SU-DHL-6 (cell line): Measurements from ENCODE around the gene CPA4.

ENCODE experiments used
- H2AFZ ChIP-seq: fragments of 200-600 bp; sonication (generic); 2 replicates; pipeline ENCODE4 v1.6.1; 2014; ENCODE audit warnings: low read depth, mild to moderate bottlenecking, moderate library complexity, mixed read lengths, antibody characterized with exemption, low read length; ENCODE audit not compliant: severe bottlenecking
- H3F3A ChIP-seq: fragments of 200-600 bp; shearing (Covaris generic); 2 replicates; pipeline ENCODE4 v1.6.0; 2016; ENCODE audit warnings: antibody characterized with exemption, mild to moderate bottlenecking; ENCODE audit not compliant: insufficient read depth
- H3K27ac ChIP-seq: fragments of 200-600 bp; sonication (generic); 2 replicates; pipeline ENCODE4 v1.5.1; 2016; ENCODE audit warnings: low read depth, mild to moderate bottlenecking, low read length, moderate library complexity, mixed read lengths
- H3K27me3 ChIP-seq: fragments of 200-600 bp; sonication (generic), shearing (Covaris generic); 2 replicates; pipeline ENCODE4 v1.6.0; 2014; ENCODE audit warnings: mild to moderate bottlenecking, low read length
- H3K36me3 ChIP-seq: fragments of 200-600 bp; sonication (generic); 2 replicates; pipeline ENCODE4 v1.6.1; 2014; ENCODE audit warnings: mild to moderate bottlenecking, low read length, mixed read lengths
- H3K4me2 ChIP-seq: fragments of 300-600, 200-600 bp; shearing (Covaris generic), sonication (generic); 2 replicates; pipeline ENCODE4 v1.6.0; 2014; ENCODE audit warnings: low read length, low read depth, mild to moderate bottlenecking; ENCODE audit not compliant: poor library complexity, severe bottlenecking
- H3K4me3 ChIP-seq: fragments of 200-600 bp; sonication (generic); 2 replicates; pipeline ENCODE4 v1.5.1; 2014; ENCODE audit warnings: antibody characterized with exemption, low read length, mild to moderate bottlenecking, mixed read lengths; ENCODE audit not compliant: insufficient read depth, poor library complexity, severe bottlenecking
- H3K79me2 ChIP-seq: fragments of 200-600 bp; sonication (generic); 2 replicates; pipeline ENCODE4 v1.6.1; 2014; ENCODE audit warnings: mild to moderate bottlenecking, low read length, moderate library complexity; ENCODE audit not compliant: insufficient read depth
- H3K9ac ChIP-seq: fragments of 200-600 bp; sonication (generic); 2 replicates; pipeline ENCODE4 v1.7.0; 2014; ENCODE audit warnings: mild to moderate bottlenecking, low read length
- H3K9me2 ChIP-seq: fragments of 200-600 bp; sonication (generic); replicated peaks from 2 replicates; pipeline ENCODE4 v1.6.1; 2014; ENCODE audit warnings: low read length; ENCODE audit not compliant: insufficient read depth
- H3K9me3 ChIP-seq: fragments of 200-600 bp; sonication (generic); 2 replicates; pipeline ENCODE4 v1.6.1; 2014; ENCODE audit warnings: low read length, mixed read lengths; ENCODE audit not compliant: insufficient read depth
- H4K20me1 ChIP-seq: fragments of 200-600 bp; sonication (generic); 2 replicates; pipeline ENCODE4 v1.6.1; 2014; ENCODE audit warnings: low read depth, mild to moderate bottlenecking, antibody characterized with exemption, low read length, moderate library complexity, mixed read lengths
- EZH2phosphoT487 ChIP-seq: fragments of 200-600 bp; sonication (generic), shearing (Covaris generic); conservative IDR thresholded peaks from 2 replicates; pipeline ENCODE4 v1.6.1; 2018; ENCODE audit warnings: mild to moderate bottlenecking, antibody characterized with exemption, low read length, moderate library complexity, mixed read lengths
- TF ChIP-seq, protein P1 (sequence below): fragments of 200-600 bp; sonication (generic); IDR thresholded peaks from one replicate; pipeline ENCODE4 v1.5.1; 2017; ENCODE audit warnings: antibody characterized with exemption, mild to moderate bottlenecking, low read length, moderate library complexity; ENCODE audit not compliant: insufficient read depth, poor library complexity, severe bottlenecking

Gene CPA4

DNA sequence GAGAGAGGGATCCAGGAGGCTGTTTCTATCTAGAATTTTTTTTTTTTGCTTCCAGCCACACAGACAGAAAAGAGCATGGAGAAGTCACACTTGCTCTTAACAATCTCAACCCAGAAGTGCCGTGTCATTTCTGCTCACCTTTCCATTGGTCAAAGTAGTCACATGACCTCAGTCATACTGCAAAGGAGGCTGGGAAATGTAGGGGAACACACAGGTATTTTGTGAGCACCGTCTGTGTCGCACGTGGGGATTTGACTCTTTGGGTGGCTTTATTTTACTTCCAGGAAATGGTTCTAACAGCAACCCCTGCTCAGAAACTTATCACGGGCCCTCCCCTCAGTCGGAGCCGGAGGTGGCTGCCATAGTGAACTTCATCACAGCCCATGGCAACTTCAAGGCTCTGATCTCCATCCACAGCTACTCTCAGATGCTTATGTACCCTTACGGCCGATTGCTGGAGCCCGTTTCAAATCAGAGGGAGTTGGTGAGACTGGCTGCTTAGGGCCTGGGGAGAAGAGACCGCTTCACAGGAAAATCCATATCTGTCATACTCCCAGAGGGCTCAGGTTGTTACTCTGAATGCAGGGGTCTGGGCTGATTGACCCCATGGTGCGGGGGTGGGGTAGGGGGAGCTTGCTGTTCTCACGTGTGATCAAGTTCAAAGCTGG is 74.3 kb downstream of the CPA4 start:
- Histone ChIP-seq H3K79me2 (no peaks in the 10 kb centered on the region), H4K20me1 (no peaks in the 10 kb centered on the region), H3K27me3 (no peaks in the 10 kb centered on the region), H3K9me2 (no peaks in the 10 kb centered on the region), H2AFZ (no peak overlapping the region), H3K9me3 (no peaks in the 10 kb centered on the region), H3K9ac (no peak overlapping the region), H3K27ac (no peak overlapping the region), H3K36me3 (no peaks in the 10 kb centered on the region), H3F3A (no peaks in the 10 kb centered on the region), H3K4me2 (no peak overlapping the region), H3K4me3 (no peak overlapping the region)
- TF ChIP-seq, protein P1, sequence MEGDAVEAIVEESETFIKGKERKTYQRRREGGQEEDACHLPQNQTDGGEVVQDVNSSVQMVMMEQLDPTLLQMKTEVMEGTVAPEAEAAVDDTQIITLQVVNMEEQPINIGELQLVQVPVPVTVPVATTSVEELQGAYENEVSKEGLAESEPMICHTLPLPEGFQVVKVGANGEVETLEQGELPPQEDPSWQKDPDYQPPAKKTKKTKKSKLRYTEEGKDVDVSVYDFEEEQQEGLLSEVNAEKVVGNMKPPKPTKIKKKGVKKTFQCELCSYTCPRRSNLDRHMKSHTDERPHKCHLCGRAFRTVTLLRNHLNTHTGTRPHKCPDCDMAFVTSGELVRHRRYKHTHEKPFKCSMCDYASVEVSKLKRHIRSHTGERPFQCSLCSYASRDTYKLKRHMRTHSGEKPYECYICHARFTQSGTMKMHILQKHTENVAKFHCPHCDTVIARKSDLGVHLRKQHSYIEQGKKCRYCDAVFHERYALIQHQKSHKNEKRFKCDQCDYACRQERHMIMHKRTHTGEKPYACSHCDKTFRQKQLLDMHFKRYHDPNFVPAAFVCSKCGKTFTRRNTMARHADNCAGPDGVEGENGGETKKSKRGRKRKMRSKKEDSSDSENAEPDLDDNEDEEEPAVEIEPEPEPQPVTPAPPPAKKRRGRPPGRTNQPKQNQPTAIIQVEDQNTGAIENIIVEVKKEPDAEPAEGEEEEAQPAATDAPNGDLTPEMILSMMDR = no peak
- no peak for TF ChIP-seq EZH2phosphoT487

DNA sequence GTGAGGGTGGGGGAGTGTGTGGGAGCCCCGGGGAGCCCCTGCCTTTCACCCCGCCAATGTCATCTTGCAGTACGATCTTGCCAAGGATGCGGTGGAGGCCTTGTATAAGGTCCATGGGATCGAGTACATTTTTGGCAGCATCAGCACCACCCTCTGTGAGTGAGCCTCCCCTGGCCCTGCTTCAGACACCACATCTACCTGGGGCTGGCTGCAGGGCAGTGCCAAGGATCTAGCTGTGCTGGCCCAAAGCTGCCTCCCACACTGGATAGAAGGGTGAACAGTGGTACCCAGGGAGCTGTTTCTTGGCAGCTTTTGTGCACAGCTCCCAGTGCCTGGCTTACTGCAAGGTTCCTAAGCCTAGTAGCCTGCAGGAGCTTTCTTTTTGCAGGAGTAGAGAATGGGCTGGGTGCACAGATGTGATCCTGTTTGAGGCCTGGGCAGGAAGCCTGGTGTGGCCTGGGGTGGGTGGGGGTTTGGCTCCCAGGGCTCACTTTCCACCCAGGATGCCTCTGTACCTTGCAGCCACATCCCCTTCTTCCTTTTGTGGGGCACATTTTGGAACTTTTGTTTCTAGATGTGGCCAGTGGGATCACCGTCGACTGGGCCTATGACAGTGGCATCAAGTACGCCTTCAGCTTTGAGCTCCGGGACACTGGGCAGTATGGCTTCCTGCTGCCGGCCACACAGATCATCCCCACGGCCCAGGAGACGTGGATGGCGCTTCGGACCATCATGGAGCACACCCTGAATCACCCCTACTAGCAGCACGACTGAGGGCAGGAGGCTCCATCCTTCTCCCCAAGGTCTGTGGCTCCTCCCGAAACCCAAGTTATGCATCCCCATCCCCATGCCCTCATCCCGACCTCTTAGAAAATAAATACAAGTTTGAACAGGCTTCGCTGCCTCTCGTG is 75.1 kb downstream of the CPA4 start:
- H3F3A ChIP-seq = no peaks in the 10 kb centered on the region
- TF ChIP-seq, protein P1 = no peak
- TF ChIP-seq EZH2phosphoT487 = no peak
- H4K20me1 ChIP-seq = no peaks in the 10 kb centered on the region

DNA sequence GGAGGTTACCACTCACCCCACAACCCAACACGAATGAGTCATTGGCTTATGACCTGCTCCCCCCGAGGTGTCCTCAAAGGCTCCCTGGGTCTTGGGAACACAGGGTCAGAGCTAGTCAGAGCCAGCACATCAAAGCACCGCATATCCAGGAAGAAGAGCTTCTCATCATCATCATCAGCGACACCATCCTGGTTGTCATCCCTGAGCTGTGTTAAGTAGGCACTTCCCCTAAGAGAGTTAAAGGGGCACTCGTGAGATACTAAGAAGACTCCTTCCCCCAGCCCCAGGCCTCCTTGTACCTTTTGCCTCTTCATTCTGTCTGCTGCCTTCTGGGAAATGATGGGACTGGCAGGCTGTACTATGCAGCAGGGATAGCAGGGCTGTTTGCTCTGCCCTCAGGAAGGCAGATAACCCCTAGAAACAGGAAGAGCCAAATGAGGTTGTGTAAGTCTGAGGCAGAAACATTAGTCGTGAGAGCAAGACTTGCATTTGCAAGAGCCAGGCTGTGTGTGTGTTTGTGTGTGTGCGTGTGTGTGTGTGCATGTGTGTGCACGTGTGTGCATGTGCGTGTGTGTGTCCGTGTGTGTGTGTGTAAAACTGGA is 76.2 kb downstream of the CPA4 start:
- no peak overlapping the region for H3K4me3 ChIP-seq
- H3K27ac ChIP-seq = no peak overlapping the region
- no peak overlapping the region for H2AFZ ChIP-seq
- TF ChIP-seq, protein P1 = no peak
- TF ChIP-seq EZH2phosphoT487 = no peak
- H3K9me3 ChIP-seq = no peaks in the 10 kb centered on the region
- no peaks in the 10 kb centered on the region for H3K36me3 ChIP-seq
- H3K9ac ChIP-seq = no peak overlapping the region
- H3K79me2 ChIP-seq = no peaks in the 10 kb centered on the region
- no peaks in the 10 kb centered on the region for H3K9me2 ChIP-seq
- no peaks in the 10 kb centered on the region for H3K27me3 ChIP-seq
- H3F3A ChIP-seq = no peaks in the 10 kb centered on the region
- H3K4me2 ChIP-seq = no peak overlapping the region
- H4K20me1 ChIP-seq = no peaks in the 10 kb centered on the region

More for the DNA sequence above, 75.1 kb downstream of the CPA4 start:
- H3K27ac ChIP-seq = no peak overlapping the region
- no peak overlapping the region for H3K4me3 ChIP-seq
- no peaks in the 10 kb centered on the region for H3K79me2 ChIP-seq
- no peaks in the 10 kb centered on the region for H3K9me2 ChIP-seq
- H3K9me3 ChIP-seq = no peaks in the 10 kb centered on the region
- H3K4me2 ChIP-seq = no peak overlapping the region
- no peak overlapping the region for H3K9ac ChIP-seq
- H3K27me3 ChIP-seq = no peaks in the 10 kb centered on the region
- H2AFZ ChIP-seq = no peak overlapping the region
- no peaks in the 10 kb centered on the region for H3K36me3 ChIP-seq
